SK-N-MC (cell line): ENCODE results near the gene TMEM214.

Experiments
- EZH2 ChIP-seq: fragments of 200-600 bp; sonication (generic); IDR thresholded peaks from one replicate; pipeline ENCODE4 v1.6.1; 2017; ENCODE audit warnings: antibody characterized with exemption
- FOXP2 ChIP-seq: optimal IDR thresholded peaks from 2 replicates; pipeline ENCODE3; 2011; ENCODE audit warnings: mild to moderate bottlenecking, moderate library complexity; ENCODE audit not compliant: insufficient read depth; ENCODE audit errors: extremely low read length, control extremely low read depth
- POLR2AphosphoS5 ChIP-seq: IDR thresholded peaks from 2 replicates; pipeline ENCODE4 v1.6.1; 2012; ENCODE audit warnings: mild to moderate bottlenecking, low read depth, low read length, borderline replicate concordance

DNA sequence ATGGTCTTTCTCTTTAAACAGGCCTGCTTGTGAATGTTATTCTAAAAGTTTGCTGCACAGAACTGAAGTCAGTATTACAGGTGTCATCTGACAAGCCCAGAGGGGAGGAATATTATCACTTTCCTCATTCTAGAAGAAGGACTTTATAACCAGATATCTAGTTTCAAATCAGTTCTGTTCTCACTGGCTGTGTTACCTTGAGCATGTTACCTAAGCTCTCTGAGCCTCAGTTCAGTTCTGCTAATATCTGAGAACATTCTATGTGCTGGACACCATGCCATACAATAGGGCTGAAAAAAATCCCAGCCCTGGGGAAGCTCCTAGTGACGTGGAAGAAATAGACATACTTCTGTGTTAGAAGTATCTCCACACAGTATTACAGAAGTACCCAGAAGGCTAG lies 34.4 kb upstream of the TMEM214 start:
- no peak for TF ChIP-seq POLR2AphosphoS5
- TF ChIP-seq EZH2 = no peak
- no peak for TF ChIP-seq FOXP2
